ENCODE measurements around the gene TSPAN4.
A peak's percentile ranks its signal among the peaks of the same experiment; 100 is the strongest.

TSPAN4 gene

DNA sequence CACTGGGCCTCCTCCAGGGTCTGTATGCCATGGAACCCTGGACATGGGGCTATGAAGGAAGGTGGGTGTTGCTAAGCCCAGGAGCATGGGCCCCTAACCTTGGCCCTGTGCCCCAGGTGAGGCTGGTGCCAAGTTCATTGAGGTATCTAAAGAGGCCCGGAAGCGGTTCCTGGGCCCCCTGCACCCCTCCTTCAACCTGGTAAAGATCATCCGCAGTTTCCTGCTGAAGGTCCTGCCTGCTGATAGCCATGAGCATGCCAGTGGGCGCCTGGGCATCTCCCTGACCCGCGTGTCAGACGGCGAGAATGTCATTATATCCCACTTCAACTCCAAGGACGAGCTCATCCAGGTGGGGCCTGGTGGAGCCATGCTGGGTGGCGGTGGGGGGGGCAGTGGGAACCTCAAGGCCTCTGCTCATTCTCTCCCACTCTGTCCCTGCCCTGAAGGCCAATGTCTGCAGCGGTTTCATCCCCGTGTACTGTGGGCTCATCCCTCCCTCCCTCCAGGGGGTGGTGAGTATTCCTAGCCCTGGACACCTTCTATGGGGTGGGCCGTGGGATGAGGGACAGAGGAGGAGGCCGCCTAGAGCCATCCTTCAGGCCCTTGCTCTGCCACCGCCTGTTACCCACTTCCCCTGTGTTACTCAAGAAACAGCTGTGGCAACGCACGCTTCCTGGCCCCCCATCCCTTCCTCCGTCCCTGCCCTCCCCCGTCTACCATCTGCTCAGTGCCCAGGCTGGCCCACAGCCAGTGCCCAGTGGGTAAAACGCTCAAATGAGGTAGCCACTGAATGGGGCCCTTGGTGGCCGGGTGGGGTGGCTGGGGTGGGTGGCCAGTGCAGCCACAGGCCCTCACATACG is 20.9 kb upstream of the TSPAN4 start:
- H3K4me3 ChIP-seq (ENCODE audit: low read depth, low read length), result no peak overlapping the region

DNA sequence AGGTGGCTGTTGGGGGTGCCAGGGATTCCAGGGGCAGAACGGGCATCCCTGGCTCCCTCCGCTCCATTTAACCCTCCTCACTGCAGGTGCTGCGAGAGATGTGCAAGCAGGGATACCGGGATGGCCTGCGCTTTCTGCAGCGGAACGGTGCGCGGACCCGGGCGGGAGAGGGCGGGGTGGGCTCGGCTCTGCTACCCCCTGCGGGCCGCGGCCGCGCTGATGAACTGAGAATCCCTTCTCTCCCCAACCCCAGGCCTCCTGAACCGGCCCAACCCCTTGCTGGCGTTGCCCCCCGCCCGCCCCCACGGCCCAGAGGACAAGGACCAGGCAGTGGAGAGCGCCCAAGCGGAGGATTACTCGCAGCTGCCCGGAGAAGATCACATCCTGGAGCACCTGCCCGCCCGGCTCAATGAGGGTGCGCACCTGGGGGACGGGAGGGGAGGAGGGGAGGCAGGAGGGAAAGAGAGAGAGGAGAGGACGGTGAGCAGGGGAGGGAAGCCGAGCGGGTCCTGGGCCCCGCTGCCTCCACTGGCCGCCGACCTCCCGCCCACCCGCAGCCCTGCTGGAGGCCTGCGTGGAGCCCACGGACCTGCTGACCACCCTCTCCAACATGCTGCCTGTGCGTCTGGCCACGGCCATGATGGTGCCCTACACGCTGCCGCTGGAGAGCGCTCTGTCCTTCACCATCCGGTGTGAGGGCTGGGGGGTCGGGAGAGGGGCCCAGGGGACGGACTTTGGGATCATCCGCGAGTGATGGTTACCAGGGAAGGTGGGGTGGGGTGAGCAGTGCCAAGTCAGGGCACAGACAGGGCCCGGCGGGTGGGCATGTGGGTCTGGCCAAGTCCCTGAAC is 19.0 kb upstream of the TSPAN4 start:
- no peak overlapping the region for H3K4me3 ChIP-seq (ENCODE audit: low read depth, low read length)

DNA sequence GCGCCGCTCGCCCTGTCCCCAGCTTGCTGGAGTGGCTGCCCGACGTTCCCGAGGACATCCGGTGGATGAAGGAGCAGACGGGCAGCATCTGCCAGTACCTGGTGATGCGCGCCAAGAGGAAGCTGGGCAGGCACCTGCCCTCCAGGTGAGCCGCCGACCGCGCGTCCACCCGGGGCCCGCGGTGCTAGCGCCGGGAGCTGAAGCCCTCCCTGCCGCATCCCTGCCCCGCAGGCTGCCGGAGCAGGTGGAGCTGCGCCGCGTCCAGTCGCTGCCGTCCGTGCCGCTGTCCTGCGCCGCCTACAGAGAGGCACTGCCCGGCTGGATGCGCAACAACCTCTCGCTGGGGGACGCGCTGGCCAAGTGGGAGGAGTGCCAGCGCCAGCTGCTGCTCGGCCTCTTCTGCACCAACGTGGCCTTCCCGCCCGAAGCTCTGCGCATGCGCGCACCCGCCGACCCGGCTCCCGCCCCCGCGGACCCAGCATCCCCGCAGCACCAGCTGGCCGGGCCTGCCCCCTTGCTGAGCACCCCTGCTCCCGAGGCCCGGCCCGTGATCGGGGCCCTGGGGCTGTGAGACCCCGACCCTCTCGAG is 18.3 kb upstream of the TSPAN4 start:
- H3K4me3 ChIP-seq (ENCODE audit: low read depth, low read length), result no peak overlapping the region

DNA sequence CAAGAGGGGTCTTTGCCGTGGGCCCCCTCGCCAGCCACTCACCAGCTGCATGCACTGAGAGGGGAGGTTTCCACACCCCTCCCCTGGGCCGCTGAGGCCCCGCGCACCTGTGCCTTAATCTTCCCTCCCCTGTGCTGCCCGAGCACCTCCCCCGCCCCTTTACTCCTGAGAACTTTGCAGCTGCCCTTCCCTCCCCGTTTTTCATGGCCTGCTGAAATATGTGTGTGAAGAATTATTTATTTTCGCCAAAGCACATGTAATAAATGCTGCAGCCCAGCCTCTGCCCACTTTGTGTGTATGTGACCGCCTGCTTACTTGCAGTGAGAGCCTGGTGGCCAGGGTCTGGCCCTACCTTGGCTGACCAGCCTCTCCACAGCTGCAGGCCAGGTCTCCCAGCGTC is 17.7 kb upstream of the TSPAN4 start:
- no peak overlapping the region for H3K4me3 ChIP-seq (ENCODE audit: low read depth, low read length)

DNA sequence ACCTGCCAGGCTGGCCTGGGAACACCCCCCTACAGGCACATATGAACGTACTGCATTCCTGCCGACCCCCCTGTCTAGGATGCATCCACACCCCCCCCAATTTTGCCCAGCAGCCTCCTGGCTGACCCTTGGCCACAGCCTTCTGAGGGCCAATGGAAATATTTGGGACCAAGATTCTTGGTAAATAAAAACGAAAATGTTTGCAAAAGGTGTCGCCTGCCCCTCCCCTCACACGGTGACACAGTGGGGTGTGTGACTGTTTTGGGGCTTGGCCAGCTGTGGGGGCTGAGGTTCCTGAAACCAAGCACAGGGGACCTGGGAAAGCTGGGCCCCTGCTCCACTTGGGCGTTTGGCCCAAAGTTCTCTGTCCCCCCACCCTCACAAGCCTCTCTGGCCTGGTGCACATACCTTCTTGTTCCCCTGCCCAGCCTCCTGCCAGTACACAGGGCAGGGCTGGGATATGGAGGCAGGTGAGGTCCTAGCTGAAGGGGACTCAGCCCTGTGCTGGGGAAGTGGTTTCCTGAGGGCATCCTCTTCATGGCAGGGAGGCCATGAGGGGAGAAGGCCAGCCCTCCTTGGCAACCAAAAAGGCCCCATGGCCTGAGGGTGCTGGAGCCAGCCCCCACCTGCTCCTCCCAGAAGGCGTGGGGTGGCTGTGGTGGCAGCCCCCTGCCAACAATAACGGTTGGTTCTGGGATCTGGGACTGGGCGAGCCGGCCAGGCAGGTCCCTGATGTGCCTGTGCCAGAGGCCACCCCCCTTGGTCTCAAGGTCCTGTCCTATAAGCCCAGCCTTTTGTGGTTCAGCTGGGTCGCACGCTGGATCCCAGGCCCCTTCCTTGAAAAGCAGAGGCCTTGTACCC is 17.1 kb upstream of the TSPAN4 start:
- no peak overlapping the region for H3K4me3 ChIP-seq (ENCODE audit: low read depth, low read length)

DNA sequence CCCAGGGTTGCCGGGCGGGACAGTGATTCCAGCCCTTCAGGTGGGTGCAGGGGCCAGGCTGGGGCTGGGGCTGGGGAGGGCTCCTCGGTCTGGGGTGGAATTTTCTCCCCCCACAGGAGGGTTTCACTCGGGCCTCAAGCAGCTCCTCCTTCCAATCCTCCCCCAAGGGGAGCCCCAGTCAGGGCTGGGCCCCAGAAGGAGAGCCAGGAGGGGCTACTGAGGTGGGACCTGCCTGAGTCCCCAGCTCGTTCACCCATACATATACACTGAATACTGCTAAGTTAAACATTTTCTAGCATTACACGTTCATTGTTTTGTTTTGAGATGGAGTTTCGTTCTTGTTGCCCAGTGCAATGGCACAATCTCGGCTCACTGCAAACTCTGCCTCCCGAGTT is 16.4 kb upstream of the TSPAN4 start:
- no peak overlapping the region for H3K4me3 ChIP-seq (ENCODE audit: low read depth, low read length)

DNA sequence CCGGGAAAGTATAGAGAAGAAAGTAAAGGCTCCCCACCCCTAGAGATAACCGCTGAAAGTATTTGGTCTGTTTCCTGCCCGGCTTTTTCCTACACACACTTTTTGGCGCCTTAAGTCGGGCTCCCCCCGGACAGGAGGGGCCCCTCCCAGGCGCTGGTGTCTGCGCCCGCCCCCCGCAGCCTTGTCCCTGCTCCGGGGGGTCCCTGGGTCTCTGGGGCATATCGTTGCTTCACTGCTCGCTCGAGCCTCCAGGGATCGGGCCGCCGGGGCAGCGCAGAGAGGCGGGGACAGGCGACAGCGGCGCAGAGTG is 15.9 kb upstream of the TSPAN4 start:
- peak overlapping the region; percentile 35 for H3K4me3 ChIP-seq (ENCODE audit: low read depth, low read length)

DNA sequence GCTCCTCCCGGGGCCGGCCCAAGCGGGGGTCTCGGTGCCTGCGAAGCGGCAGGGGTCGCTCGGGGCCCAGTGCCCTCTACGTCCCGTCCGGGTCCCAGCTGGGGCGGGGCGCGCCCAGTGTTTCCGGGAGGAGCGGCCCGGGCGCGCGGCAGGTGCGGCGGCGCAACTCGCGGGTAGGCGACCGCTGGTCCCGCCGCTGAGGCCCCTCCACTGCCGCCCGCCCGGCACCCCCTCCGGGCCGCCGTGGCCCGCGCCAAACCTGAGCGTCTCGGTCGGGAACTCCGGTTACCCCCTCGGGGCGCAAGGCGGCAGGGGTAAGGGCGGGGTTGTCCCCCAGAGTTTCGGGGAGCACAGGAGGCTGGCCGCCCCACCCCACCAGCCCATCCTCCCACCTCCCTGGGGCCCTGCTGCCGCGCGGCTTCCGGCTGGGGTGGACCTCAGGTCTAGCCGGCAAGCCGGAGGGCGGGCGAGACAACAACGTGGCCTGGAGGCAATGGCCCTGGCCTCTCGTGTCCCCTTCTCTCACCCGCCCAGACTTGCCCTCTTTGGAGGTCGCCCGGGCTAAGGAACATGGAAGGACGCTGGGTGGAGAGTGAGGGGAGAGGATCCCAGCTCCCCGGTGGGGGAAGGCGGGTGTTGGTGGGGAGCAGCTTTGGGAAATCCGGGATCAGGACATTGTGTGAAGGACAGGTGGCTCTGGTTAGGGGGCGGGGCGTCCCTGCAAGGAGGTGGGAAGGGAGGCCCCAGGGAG is 15.3 kb upstream of the TSPAN4 start:
- H3K4me3 ChIP-seq (ENCODE audit: low read depth, low read length), result peak overlapping the region; percentile 35

DNA sequence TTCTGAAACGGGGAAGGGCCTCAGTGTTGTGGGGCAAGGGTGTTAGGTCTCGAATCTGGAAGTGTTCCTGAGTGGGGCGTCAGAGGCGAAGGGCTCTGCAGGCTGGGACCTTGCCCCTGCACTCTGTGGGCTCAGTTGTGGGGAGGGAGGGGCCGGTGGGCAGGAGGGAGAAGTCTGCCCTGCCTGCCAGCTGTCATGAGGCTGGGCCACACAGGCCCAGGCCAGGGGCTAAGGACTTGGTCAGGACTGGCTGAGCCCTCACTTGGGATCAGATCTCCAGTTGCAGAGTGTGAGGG is 14.8 kb upstream of the TSPAN4 start, which contains the start of gene CRACR2B:
Gene CRACR2B, plus strand, starts transcription at position 23 of the 296 bp plus-strand sequence. CDS start 689 bp downstream, outside the sequence.
- H3K4me3 ChIP-seq (ENCODE audit: low read depth, low read length), result peak within 1 kb of the TSS; percentile 35

DNA sequence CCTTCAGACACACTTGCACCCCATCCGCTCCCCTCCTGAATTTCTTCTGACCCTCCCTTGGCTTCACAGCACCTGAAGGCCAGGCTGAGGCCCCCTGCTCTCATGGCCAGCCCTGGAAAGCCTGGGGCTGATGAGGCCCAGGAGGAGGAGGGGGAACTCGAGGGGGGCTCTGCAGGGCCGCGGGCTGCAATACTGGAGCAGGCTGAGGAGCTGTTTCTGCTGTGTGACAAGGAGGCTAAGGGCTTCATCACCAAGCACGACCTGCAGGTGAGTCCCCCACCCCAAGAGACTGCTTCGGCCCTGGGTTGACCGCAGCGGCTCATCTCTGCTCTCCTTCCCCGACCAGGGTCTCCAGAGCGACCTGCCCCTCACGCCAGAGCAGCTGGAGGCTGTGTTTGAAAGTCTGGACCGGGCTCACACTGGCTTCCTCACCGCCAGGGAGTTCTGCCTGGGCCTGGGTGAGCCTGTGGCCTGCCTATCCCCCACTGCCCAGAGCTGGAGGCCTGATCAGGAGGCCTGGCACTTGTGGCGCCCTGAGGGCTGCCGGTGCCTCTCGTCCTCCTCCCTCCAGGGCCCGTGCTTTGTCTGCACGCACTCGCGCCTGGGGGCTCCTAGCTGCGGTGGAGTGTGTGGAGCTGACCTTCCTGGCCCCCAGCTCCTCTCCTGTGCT is 14.0 kb upstream of the TSPAN4 start:
- H3K4me3 ChIP-seq (ENCODE audit: low read depth, low read length), result no peak overlapping the region

DNA sequence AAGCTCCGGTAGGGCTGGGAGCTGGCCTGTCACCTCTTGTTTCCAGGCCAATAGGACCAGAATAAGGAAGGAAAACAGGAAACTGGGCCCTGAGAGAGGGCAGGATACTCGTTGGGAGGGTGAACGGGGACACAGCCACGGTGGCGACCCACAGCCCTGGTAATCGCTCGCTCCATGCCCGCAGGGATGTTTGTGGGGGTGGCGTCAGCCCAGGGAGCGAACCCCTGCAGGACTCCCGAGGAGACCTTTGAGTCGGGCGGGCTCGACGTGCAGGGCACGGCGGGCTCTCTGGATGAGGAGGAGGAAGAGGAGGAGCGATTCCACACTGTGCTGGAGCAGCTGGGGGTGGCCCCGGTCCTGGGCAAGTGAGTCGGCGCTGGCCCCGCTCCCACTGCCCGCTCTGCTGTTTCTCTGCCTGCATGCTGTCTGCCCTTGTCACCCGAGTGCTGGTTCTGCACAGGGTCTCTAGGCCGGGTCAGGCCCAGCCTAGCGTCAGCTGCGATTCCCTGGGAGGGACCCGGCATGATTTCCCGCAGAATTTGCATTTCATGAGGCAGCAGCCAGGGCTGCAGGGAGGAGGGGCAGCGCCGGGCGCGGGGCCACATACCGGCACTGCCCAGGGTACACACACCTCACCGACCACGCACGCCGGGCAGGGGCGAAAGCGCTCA is 13.3 kb upstream of the TSPAN4 start:
- peak overlapping the region; percentile 27 for H3K4me3 ChIP-seq (ENCODE audit: low read depth, low read length)

DNA sequence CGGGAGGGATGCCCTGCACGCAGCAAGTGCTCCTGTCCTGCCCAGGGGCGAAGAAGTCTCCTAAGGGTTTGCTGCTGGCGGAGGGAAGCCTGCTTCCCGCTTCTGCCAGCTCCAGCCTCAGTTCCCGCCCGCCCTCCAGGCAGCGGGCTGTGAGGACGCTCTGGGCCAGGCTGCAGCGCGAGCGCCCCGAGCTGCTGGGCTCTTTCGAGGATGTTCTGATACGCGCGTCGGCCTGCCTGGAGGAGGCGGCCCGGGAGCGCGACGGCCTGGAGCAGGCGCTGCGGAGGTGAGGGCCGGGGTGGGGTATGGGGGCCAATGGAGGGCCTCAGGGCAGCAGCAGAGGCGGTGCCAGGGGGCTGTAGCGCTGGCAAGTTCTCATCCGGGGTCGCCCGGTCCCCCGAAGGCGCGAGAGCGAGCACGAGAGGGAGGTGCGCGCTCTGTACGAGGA is 12.8 kb upstream of the TSPAN4 start:
- H3K4me3 ChIP-seq (ENCODE audit: low read depth, low read length), result peak overlapping the region; percentile 27

DNA sequence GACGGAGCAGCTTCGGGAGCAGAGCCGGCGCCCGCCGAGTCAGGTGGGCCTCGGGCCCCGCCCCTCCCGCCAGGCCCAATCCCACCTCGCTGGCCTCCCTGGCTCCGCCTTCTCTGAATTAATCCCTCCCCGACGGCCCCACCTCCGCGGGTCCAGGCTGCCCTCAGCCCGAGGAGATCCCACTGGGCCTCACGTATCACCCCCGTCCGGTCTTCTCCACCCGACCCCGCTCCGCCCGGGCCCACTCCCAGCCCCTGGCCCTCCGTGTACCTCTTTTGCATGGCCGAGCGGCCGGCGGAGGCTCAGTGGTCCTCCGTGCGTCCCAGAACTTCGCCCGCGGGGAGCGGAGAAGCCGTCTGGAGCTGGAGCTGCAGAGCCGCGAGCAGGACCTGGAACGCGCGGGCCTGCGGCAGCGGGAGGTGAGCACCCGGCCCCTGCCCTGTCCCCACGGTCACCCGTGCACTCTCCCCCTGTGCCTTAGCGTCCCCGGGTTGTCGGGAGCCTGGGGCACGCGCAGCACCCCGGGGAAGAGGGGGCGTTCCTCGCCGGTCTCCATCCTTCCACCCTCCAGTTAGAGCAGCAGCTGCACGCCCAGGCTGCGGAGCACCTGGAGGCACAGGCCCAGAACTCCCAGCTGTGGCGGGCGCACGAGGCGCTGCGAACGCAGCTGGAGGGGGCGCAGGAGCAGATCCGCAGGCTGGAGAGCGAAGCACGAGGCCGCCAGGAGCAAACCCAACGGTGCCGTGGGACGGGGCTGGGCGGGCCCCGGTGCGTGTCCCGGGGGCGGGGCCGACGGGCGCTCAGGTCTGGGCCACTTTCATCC is 12.1 kb upstream of the TSPAN4 start:
- peak overlapping the region; percentile 27 for H3K4me3 ChIP-seq (ENCODE audit: low read depth, low read length)

DNA sequence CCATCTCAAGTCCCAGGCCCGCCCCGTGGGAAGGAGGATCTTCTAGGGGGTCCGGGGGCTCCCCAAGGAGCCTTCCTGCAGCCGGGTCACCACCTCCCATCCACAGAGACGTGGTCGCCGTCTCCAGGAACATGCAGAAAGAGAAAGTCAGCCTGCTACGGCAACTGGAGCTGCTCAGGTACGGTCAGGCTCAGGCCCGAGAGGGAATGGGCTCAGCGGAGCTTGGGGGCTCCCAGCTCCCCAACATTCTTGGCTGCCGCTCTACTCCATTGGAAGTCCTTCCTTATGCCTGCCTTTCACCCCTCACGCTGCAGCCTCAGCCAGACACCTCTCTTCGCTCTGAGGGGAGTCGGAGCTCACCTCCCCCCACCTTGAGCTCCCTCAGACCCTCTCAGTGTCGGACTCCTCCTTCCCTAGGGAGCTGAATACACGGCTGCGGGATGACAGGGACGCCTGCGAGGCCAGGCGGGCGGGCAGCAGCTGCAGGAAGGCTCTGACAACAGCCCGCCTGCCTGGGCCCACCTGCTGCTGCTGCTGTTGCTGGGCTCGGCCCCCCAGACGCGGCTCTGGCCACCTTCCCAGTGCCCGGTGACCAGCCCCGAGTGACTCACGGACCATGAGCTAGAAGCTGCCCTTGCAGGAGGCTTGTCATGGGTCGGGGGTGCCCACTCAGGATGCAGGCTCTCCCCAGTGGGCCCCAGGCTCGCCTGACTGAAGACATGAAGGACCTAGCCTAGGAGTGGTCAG is 11.4 kb upstream of the TSPAN4 start:
- no peak overlapping the region for H3K4me3 ChIP-seq (ENCODE audit: low read depth, low read length)

DNA sequence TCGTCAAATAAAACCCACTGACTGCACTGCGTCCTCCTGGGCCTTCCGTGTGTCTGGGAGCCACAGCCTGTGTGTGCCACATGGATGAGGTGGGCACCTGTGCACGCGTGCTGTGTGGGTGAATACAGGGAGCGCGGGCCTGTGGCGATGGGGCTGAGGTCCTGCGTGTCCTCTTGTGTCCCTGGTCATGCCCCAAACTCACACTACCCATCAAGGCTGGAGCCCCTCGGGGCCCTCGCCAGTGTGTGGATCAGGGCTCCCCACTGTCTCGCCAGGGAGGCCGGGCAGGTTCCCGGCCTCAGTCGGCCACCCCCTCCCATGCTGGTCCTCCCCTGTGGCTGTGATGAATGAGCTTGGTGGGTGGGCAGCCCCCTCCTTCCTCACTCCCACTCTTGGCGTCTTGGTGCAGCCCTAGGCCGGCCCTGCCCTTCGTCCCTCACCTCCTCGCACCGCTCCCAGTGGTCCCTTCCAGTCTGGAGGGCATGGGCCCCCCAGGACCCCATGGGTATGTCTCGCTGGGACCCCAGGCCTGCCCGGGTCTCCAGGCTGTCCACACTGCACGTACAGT is 10.6 kb upstream of the TSPAN4 start:
- peak overlapping the region; percentile 22 for H3K4me3 ChIP-seq (ENCODE audit: low read depth, low read length)

DNA sequence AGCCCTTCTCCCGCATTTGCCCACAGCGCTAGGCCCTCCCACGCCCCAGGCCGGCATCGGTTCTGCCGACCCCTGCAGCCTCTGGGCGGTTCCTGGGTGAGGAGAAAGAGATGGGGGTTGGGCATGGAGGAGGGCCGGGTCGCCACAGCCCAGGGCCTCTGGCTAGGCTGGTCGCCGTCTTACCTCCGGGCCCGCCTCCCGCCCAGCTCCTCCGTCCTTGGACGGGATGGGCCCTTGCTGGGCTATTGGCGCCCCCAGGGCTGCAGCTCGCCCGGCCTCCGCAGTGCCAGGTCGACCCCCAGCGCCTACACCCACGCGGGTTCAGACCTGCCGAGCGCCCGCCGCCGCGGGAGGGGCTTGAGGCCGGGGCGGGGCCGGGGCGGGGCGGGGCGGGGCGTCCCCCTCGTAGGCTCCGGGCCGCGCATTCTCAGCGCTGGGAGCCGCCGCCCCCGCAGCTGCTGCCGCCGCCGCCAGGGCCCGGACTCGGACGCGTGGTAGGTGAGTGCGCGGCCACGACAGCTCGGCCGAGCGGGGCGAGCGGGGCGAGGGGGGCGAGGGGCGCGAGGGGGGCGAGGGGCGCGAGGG is 10.0 kb upstream of the TSPAN4 start, which contains the start of gene CD151:
Gene CD151, plus strand, starts transcription at position 424 of the 585 bp plus-strand sequence. CDS start 3,118 bp downstream, outside the sequence.
- peak within 1 kb of the TSS; percentile 57 for H3K4me3 ChIP-seq (ENCODE audit: low read depth, low read length)

All from iPS-11a (cell line).